Subcutaneous abdominal adipose tissue (tissue), 5 donors: Measurements from ENCODE around the gene MAP3K21.
A peak's percentile ranks its signal among the peaks of the same experiment; 100 is the strongest.

ENCODE experiments used
- H3K27ac ChIP-seq: one replicate; pipeline ENCODE4 v1.7.0; 2013; ENCODE audit warnings: low read depth, mild to moderate bottlenecking, inconsistent platforms, low read length, moderate library complexity
- H3K27me3 ChIP-seq, 5 donors: one replicate each; pipeline ENCODE4 v1.7.0; 2013; ENCODE audit warnings: low read length in 5 of 5, inconsistent platforms in 1 of 5; ENCODE audit not compliant: control insufficient read depth in 5 of 5, insufficient read depth in 4 of 5
- H3K36me3 ChIP-seq, 5 donors: one replicate each; pipeline ENCODE4 v1.7.0; 2013; ENCODE audit warnings: low read length in 5 of 5; ENCODE audit not compliant: control insufficient read depth in 5 of 5, insufficient read depth in 5 of 5
- H3K4me1 ChIP-seq, 5 donors: one replicate each; pipeline ENCODE4 v1.7.0; 2013; ENCODE audit warnings: low read length in 5 of 5, mild to moderate bottlenecking in 3 of 5, moderate library complexity in 1 of 5; ENCODE audit not compliant: control insufficient read depth in 5 of 5, insufficient read depth in 5 of 5
- H3K4me3 ChIP-seq, 5 donors: one replicate each; pipeline ENCODE4 v1.7.0; 2013; ENCODE audit warnings: low read length in 5 of 5, low read depth in 1 of 5
- H3K9ac ChIP-seq, 5 donors: one replicate each; pipeline ENCODE4 v1.7.0; 2013; ENCODE audit warnings: low read length in 5 of 5, mild to moderate bottlenecking in 4 of 5, moderate library complexity in 3 of 5
- H3K9me3 ChIP-seq, 5 donors: one replicate each; pipeline ENCODE4 v1.7.0; 2013; ENCODE audit warnings: low read length in 5 of 5; ENCODE audit not compliant: control insufficient read depth in 5 of 5
- donor health status: healthy.
- donor health status: healthy.
- donor health status: healthy.
- donor health status: healthy.
- donor health status: healthy.

MAP3K21 gene

GRCh38 chr1:233295237-233295974, 32.1 kb upstream of the MAP3K21 start, which contains the start of gene PCNX2:
Gene PCNX2, minus strand, starts transcription at chr1:233295725. Its CDS starts 247 bp downstream, at chr1:233295478.
- peak within 1 kb of the TSS; percentile 35 for H3K27ac ChIP-seq
- no peaks in the 10 kb centered on the region for H3K36me3 ChIP-seq
- peak within 1 kb of the TSS in 3 of 5 donors; percentile 29 to 73 (median 39) for H3K9ac ChIP-seq
- peak within 1 kb of the TSS; percentile 53 to 77 (median 75) for H3K4me3 ChIP-seq
- H3K4me1 ChIP-seq, result peaks cover 0 to 24% (median 9%) of the 10 kb centered on the region in 5 donors
- H3K27me3 ChIP-seq, result peaks cover 0 to 8% (median 4%) of the 10 kb centered on the region in 5 donors
- H3K9me3 ChIP-seq, result no peaks in the 10 kb centered on the region

- H3K9ac ChIP-seq, result no peak overlapping the region
- no peak overlapping the region for H3K27ac ChIP-seq
- peak overlapping the region in 3 of 5 donors; percentile 53 to 77 (median 76) for H3K4me3 ChIP-seq
- H3K9me3 ChIP-seq, result no peaks in the 10 kb centered on the region
- H3K4me1 ChIP-seq, result peaks cover 0 to 20% (median 9%) of the 10 kb centered on the region in 5 donors
- no peaks in the 10 kb centered on the region for H3K36me3 ChIP-seq
- H3K27me3 ChIP-seq, result peaks cover 0 to 8% (median 4%) of the 10 kb centered on the region in 5 donors
Measured at GRCh38 chr1:233295975-233296322, 31.6 kb upstream of the MAP3K21 start.

- no peak overlapping the region for H3K27ac ChIP-seq
- peaks cover 0 to 4% (median 2%) of the 10 kb centered on the region in 5 donors for H3K9me3 ChIP-seq
- no peak overlapping the region for H3K9ac ChIP-seq
- no peaks in the 10 kb centered on the region for H3K36me3 ChIP-seq
- H3K4me1 ChIP-seq, result peaks cover 0 to 14% (median 6%) of the 10 kb centered on the region in 5 donors
- no peak overlapping the region for H3K4me3 ChIP-seq
- peaks cover 0 to 8% (median 4%) of the 10 kb centered on the region in 5 donors for H3K27me3 ChIP-seq
Measured at GRCh38 chr1:233299450-233299849, 28.1 kb upstream of the MAP3K21 start.

GRCh38 chr1:233300326-233300725, 27.2 kb upstream of the MAP3K21 start:
- Histone ChIP-seq H3K9ac (no peak overlapping the region), H3K4me1 (peaks cover 0 to 6% (median under 1%) of the 10 kb centered on the region in 5 donors), H3K9me3 (peaks cover 0 to 4% (median 2%) of the 10 kb centered on the region in 5 donors), H3K4me3 (no peak overlapping the region), H3K27ac (no peak overlapping the region), H3K27me3 (peaks cover 0 to 4% (median 2%) of the 10 kb centered on the region in 5 donors), H3K36me3 (no peaks in the 10 kb centered on the region)

- no peak overlapping the region for H3K9ac ChIP-seq
- H3K9me3 ChIP-seq, result peaks cover 0 to 4% (median 2%) of the 10 kb centered on the region in 5 donors
- no peak overlapping the region for H3K27ac ChIP-seq
- H3K36me3 ChIP-seq, result no peaks in the 10 kb centered on the region
- no peaks in the 10 kb centered on the region for H3K27me3 ChIP-seq
- no peak overlapping the region for H3K4me3 ChIP-seq
- H3K4me1 ChIP-seq, result no peaks in the 10 kb centered on the region
Measured at GRCh38 chr1:233304489-233305102, 22.9 kb upstream of the MAP3K21 start.

GRCh38 chr1:233313434-233314155, 13.9 kb upstream of the MAP3K21 start:
- Histone ChIP-seq H3K9ac (no peak overlapping the region), H3K27me3 (no peaks in the 10 kb centered on the region), H3K27ac (no peak overlapping the region), H3K36me3 (no peaks in the 10 kb centered on the region), H3K9me3 (no peaks in the 10 kb centered on the region), H3K4me1 (no peaks in the 10 kb centered on the region), H3K4me3 (no peak overlapping the region)

GRCh38 chr1:233315718-233316301, 11.7 kb upstream of the MAP3K21 start:
- no peak overlapping the region for H3K27ac ChIP-seq
- no peaks in the 10 kb centered on the region for H3K9me3 ChIP-seq
- H3K9ac ChIP-seq, result no peak overlapping the region
- no peaks in the 10 kb centered on the region for H3K36me3 ChIP-seq
- no peak overlapping the region for H3K4me3 ChIP-seq
- no peaks in the 10 kb centered on the region for H3K27me3 ChIP-seq
- no peaks in the 10 kb centered on the region for H3K4me1 ChIP-seq

- Histone ChIP-seq H3K27me3 (no peaks in the 10 kb centered on the region), H3K4me1 (no peaks in the 10 kb centered on the region), H3K27ac (no peak overlapping the region), H3K9ac (no peak overlapping the region), H3K9me3 (no peaks in the 10 kb centered on the region), H3K36me3 (no peaks in the 10 kb centered on the region), H3K4me3 (no peak overlapping the region)
Measured at GRCh38 chr1:233316473-233316872, 11.1 kb upstream of the MAP3K21 start.

GRCh38 chr1:233319272-233319671, 8.3 kb upstream of the MAP3K21 start:
- Histone ChIP-seq H3K4me1 (no peaks in the 10 kb centered on the region), H3K27ac (no peak overlapping the region), H3K9ac (no peak overlapping the region), H3K4me3 (no peak overlapping the region), H3K9me3 (no peaks in the 10 kb centered on the region), H3K27me3 (no peaks in the 10 kb centered on the region), H3K36me3 (no peaks in the 10 kb centered on the region)
